ENCODE data around the gene CD46. TPM values are rescaled to one million over a fixed set of nuclear protein-coding genes. Genes with fewer than 3 reads are reported as not detected.

The CD46 gene
- total RNA-seq, 5 donors from 2014 or later (not counting 1 experiment from before 2014, with no cell fraction given) = 123 to 152 (median 145) TPM

DNA sequence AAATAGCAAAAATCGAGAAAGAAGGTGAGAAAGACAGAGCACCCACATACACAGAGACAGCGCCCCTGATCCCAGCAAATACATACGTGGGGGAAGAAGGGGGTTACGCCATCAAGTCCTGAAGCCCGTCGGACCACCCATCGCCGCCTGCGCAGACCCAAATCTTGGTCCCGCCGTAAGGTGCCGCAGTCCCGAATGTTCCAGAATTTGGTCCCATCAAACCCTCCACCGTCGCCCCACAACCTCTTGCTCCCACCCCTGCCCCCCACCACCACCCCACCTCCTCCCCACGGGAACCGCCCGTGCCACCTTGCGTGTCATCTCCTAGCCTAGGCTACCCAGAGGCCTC lies 71.7 kb downstream of the CD46 start:
- DNase-seq = no peak
- Mint-ChIP-seq H3K9me3 (no peaks in the 10 kb centered on the region), H3K4me3 (peak overlapping the region; percentile 92 to 96 (median 93)), H3K36me3 (peaks cover 30% of the 10 kb centered on the region), H3K4me1 (peaks cover 91 to 96% (median 93%) of the 10 kb centered on the region in 3 donors), H3K27ac (peak overlapping the region; percentile 98 to 99), H3K27me3 (peaks cover 2 to 4% of the 10 kb centered on the region in 2 donors)
- WGBS (ENCODE audit: insufficient coverage) = 44% methylated on average over 3 of the region's 19 CpGs
- ChIA-PET POLR2A (interaction anchor here (0.6 to 1.4 kb wide), 9 partner anchors 9 to 139 kb away, joined by 3 to 6 read pairs (median 3); no protein-coding TSS in a partner anchor), CTCF (interaction anchor here (0.5 to 3.4 kb wide), 15 partner anchors 25 to 771 kb away, joined by 3 to 44 read pairs (median 5); partner anchors contain the start of gene PFKFB2 (in 1 of the 2))
- Histone ChIP-seq H3K27ac (ENCODE audit: low read length) (peak overlapping the region; percentile 91), H3K36me3 (ENCODE audit: control insufficient read depth in 2 of 2, extremely low read depth in 1 of 2, insufficient read depth in 1 of 2, low read length in 1 of 2) (peaks cover under 1 to 16% of the 10 kb centered on the region in 2 donors), H3K4me3 (ENCODE audit: control insufficient read depth in 1 of 2, extremely low read depth in 1 of 2, low read length in 1 of 2) (peak overlapping the region; percentile 26 to 58), H3K27me3 (replicated peaks in 1 of 2; ENCODE audit: control insufficient read depth in 2 of 2, extremely low read depth in 1 of 2, insufficient read depth in 2 of 2, low read length in 1 of 2) (no peaks in the 10 kb centered on the region), H3K9me3 (no peaks in the 10 kb centered on the region), H3K4me1 (ENCODE audit: control insufficient read depth in 1 of 2, extremely low read depth in 1 of 2, insufficient read depth in 2 of 2, low read length in 2 of 2) (peaks cover 17 to 71% of the 10 kb centered on the region in 2 experiments)
- no peak for ATAC-seq (replicated peaks in 1 of 4)

DNA sequence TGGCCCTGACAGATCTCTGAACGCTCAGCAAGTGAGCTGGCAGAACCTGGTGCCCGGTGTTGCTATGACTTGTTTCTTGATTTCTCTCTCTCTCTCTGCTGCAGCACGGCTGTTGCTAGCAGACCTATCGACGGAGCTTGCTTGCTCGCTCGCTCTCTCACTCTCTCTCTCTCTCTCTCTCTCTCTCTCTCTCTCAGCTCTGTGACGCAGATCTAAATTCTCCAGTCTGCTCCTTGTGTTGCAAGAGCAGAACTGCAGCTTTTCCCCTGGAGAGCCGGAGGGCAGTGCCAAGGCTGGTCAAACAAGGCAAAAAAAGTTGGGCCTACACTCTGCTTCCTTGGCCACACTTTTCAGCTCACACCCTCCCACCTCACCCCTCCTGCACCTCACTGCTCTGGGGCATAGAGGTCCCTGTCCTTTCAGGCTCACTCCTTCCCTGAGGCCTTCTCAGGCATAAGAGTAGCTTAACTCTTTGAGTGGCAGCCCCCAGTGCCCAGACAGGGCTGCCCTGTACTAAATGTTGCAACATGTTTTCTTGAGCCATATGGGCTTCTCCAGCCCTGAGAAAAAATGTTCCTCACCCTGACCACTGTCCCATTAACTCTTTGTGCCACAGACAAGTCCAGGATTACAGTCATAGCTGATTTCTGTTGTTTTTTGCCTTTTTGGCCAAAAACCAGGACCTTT lies 72.2 kb downstream of the CD46 start:
- DNase-seq (peak; percentile 61 to 88 (median 75)), ATAC-seq (replicated peaks in 1 of 4) (peak; percentile 39 to 59 (median 54))
- Histone ChIP-seq H3K4me1 (ENCODE audit: control insufficient read depth in 1 of 2, extremely low read depth in 1 of 2, insufficient read depth in 2 of 2, low read length in 2 of 2) (peaks cover 17 to 71% of the 10 kb centered on the region in 2 experiments), H3K36me3 (ENCODE audit: control insufficient read depth in 2 of 2, extremely low read depth in 1 of 2, insufficient read depth in 1 of 2, low read length in 1 of 2) (peaks cover 0 to 11% of the 10 kb centered on the region in 2 donors), H3K27me3 (replicated peaks in 1 of 2; ENCODE audit: control insufficient read depth in 2 of 2, extremely low read depth in 1 of 2, insufficient read depth in 2 of 2, low read length in 1 of 2) (no peaks in the 10 kb centered on the region), H3K9me3 (no peaks in the 10 kb centered on the region), H3K27ac (ENCODE audit: low read length) (peak overlapping the region; percentile 91), H3K4me3 (ENCODE audit: control insufficient read depth in 1 of 2, extremely low read depth in 1 of 2, low read length in 1 of 2) (peak overlapping the region; percentile 26 to 58)
- CTCF ChIA-PET = interaction anchor here (0.5 to 3.4 kb wide), 21 partner anchors 13 to 771 kb away, joined by 3 to 44 read pairs (median 5); partner anchors contain the start of gene PFKFB2 (in 1 of the 2)
- Mint-ChIP-seq H3K9me3 (no peaks in the 10 kb centered on the region), H3K36me3 (peaks cover 26% of the 10 kb centered on the region), H3K27ac (peak overlapping the region; percentile 98 to 99), H3K4me1 (peaks cover 91 to 97% (median 95%) of the 10 kb centered on the region in 3 donors), H3K4me3 (peak overlapping the region; percentile 92 to 96 (median 93)), H3K27me3 (peaks cover 2 to 4% of the 10 kb centered on the region in 2 donors)
- POLR2A ChIA-PET = interaction anchor here (0.6 to 1.4 kb wide), 8 partner anchors 9 to 139 kb away, joined by 3 to 6 read pairs (median 4); no protein-coding TSS in a partner anchor
- 21% methylated on average over 9 of the region's 9 CpGs for WGBS (ENCODE audit: insufficient coverage)

DNA sequence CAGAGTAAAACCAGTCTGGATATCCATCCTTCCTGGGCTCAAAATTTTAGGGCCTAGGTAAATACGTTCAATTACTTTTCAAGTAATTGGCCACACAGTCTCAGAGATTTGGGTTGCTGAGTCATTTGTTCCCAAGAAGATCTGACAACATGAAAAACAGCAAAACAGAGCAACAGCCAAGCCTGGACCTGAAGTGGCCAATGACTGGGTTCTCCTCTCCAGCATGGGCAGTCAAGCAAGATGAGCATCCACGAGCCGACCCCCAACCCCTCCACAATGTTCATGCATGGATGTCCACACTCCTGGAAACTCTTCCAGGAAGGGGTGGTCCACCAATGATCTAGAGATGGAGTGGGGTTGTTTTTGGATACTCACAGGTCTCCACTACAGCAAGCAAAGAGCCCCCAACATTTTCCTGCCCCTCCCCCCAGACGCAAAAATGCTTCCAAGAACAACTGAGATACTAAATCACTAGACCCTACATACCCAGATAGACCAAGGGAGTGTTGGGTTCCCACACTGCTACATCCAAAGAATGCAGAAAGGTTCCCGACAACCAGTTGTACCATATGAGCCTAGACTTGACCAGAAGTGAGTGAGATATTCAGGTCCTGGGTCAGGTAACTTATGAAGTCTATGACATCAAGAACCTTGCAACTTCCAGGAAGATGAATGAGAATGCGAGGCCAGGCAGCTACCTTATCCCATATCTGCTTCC lies 73.0 kb downstream of the CD46 start:
- H3K4me3 Mint-ChIP-seq = peak overlapping the region; percentile 92 to 96 (median 93)
- POLR2A ChIA-PET = interaction anchor here (0.6 to 1.4 kb wide), 3 partner anchors 13 to 45 kb away, joined by 3 to 6 read pairs (median 3); no protein-coding TSS in a partner anchor
- Histone ChIP-seq H3K36me3 (ENCODE audit: control insufficient read depth in 2 of 2, extremely low read depth in 1 of 2, insufficient read depth in 1 of 2, low read length in 1 of 2) (peaks cover 0 to 4% of the 10 kb centered on the region in 2 donors), H3K4me3 (ENCODE audit: control insufficient read depth in 1 of 2, extremely low read depth in 1 of 2, low read length in 1 of 2) (peak overlapping the region; percentile 34 to 44), H3K27ac (ENCODE audit: low read length) (peak overlapping the region; percentile 91), H3K27me3 (replicated peaks in 1 of 2; ENCODE audit: control insufficient read depth in 2 of 2, extremely low read depth in 1 of 2, insufficient read depth in 2 of 2, low read length in 1 of 2) (no peaks in the 10 kb centered on the region), H3K9me3 (no peaks in the 10 kb centered on the region), H3K4me1 (ENCODE audit: control insufficient read depth in 1 of 2, extremely low read depth in 1 of 2, insufficient read depth in 2 of 2, low read length in 2 of 2) (peaks cover 17 to 71% of the 10 kb centered on the region in 2 experiments)
- peaks cover 20% of the 10 kb centered on the region for H3K36me3 Mint-ChIP-seq
- peaks cover 93 to 96% (median 94%) of the 10 kb centered on the region in 3 donors for H3K4me1 Mint-ChIP-seq
- ATAC-seq (replicated peaks in 1 of 4) (no peak), DNase-seq (no peak)
- CTCF ChIA-PET = interaction anchor here (0.6 to 3.4 kb wide), 10 partner anchors 26 to 772 kb away, joined by 4 to 44 read pairs (median 4); partner anchors contain the start of gene PFKFB2 (in 1 of the 2)
- H3K9me3 Mint-ChIP-seq = no peaks in the 10 kb centered on the region
- H3K27me3 Mint-ChIP-seq = peaks cover 2 to 4% of the 10 kb centered on the region in 2 donors
- peak overlapping the region; percentile 98 to 99 for H3K27ac Mint-ChIP-seq
- WGBS (ENCODE audit: insufficient coverage) = 91% methylated on average over 4 of the region's 6 CpGs

DNA sequence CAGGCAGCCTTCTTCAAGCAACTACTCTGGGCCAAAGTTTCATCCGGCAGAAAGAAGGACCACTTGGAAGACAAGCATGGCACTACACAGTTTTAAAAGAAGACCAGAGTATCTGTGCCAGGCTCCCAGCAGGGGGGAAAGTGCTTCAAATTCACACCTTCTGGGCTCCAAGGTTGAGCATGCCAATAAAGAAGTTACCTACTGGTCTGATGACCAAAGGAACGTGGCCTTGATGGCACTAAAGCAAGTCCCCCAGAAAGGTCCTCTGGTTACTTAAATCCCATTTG lies 73.5 kb downstream of the CD46 start:
- Mint-ChIP-seq H3K27me3 (peaks cover 2 to 4% of the 10 kb centered on the region in 2 donors), H3K4me1 (peaks cover 93 to 96% (median 94%) of the 10 kb centered on the region in 3 donors), H3K9me3 (no peaks in the 10 kb centered on the region), H3K27ac (peak overlapping the region; percentile 98 to 99), H3K4me3 (peak overlapping the region; percentile 92 to 96 (median 93)), H3K36me3 (peaks cover 17% of the 10 kb centered on the region)
- DNase-seq (no peak), ATAC-seq (replicated peaks in 1 of 4) (no peak)
- peak overlapping the region; percentile 34 to 44 for H3K4me3 ChIP-seq (ENCODE audit: control insufficient read depth in 1 of 2, extremely low read depth in 1 of 2, low read length in 1 of 2)
- no peaks in the 10 kb centered on the region for H3K27me3 ChIP-seq (replicated peaks in 1 of 2; ENCODE audit: control insufficient read depth in 2 of 2, extremely low read depth in 1 of 2, insufficient read depth in 2 of 2, low read length in 1 of 2)
- CTCF ChIA-PET = interaction anchor here in 1 of 2 donors (1.0 to 3.4 kb wide), 6 partner anchors 28 to 138 kb away, joined by 4 to 44 read pairs (median 8); no protein-coding TSS in a partner anchor
- H3K9me3 ChIP-seq = no peaks in the 10 kb centered on the region
- POLR2A ChIA-PET = interaction anchor here in 1 of 2 donors (0.6 to 1.0 kb wide), 2 partner anchors 12 to 42 kb away, joined by 3 read pairs; no protein-coding TSS in a partner anchor
- H3K4me1 ChIP-seq (ENCODE audit: control insufficient read depth in 1 of 2, extremely low read depth in 1 of 2, insufficient read depth in 2 of 2, low read length in 2 of 2) = peaks cover 17 to 70% of the 10 kb centered on the region in 2 experiments
- peak overlapping the region; percentile 91 for H3K27ac ChIP-seq (ENCODE audit: low read length)
- peaks cover 0 to under 1% of the 10 kb centered on the region in 2 donors for H3K36me3 ChIP-seq (ENCODE audit: control insufficient read depth in 2 of 2, extremely low read depth in 1 of 2, insufficient read depth in 1 of 2, low read length in 1 of 2)
- 91% methylated on average over 2 of the region's 2 CpGs for WGBS (ENCODE audit: insufficient coverage)

- Histone ChIP-seq H3K4me3 (ENCODE audit: control insufficient read depth in 1 of 2, extremely low read depth in 1 of 2, low read length in 1 of 2) (peak overlapping the region; percentile 34 to 44), H3K36me3 (ENCODE audit: control insufficient read depth in 2 of 2, extremely low read depth in 1 of 2, insufficient read depth in 1 of 2, low read length in 1 of 2) (no peaks in the 10 kb centered on the region), H3K27ac (ENCODE audit: low read length) (peak overlapping the region; percentile 91), H3K4me1 (ENCODE audit: control insufficient read depth in 1 of 2, extremely low read depth in 1 of 2, insufficient read depth in 2 of 2, low read length in 2 of 2) (peaks cover 17 to 69% of the 10 kb centered on the region in 2 experiments), H3K27me3 (replicated peaks in 1 of 2; ENCODE audit: control insufficient read depth in 2 of 2, extremely low read depth in 1 of 2, insufficient read depth in 2 of 2, low read length in 1 of 2) (no peaks in the 10 kb centered on the region), H3K9me3 (no peaks in the 10 kb centered on the region)
- DNase-seq = peak; percentile 47 to 92 (median 86)
- Mint-ChIP-seq H3K36me3 (peaks cover 13% of the 10 kb centered on the region), H3K27me3 (peaks cover 2 to 4% of the 10 kb centered on the region in 2 donors), H3K27ac (peak overlapping the region; percentile 98 to 99), H3K4me3 (peak overlapping the region; percentile 92 to 96 (median 93)), H3K9me3 (no peaks in the 10 kb centered on the region), H3K4me1 (peaks cover 93 to 96% (median 94%) of the 10 kb centered on the region in 3 donors)
- ChIA-PET CTCF (interaction anchor here (1.0 to 2.5 kb wide), 8 partner anchors 28 to 137 kb away, joined by 3 to 28 read pairs (median 8); no protein-coding TSS in a partner anchor), POLR2A (interaction anchor here in 1 of 2 donors (0.5 to 1.0 kb wide), 3 partner anchors 12 to 42 kb away, joined by 3 to 4 read pairs (median 3); no protein-coding TSS in a partner anchor)
- ATAC-seq (replicated peaks in 1 of 4) = peak; percentile 70 to 81 (median 71)
- 0% methylated on average over 10 of the region's 18 CpGs for WGBS (ENCODE audit: insufficient coverage)
Observed at GRCh38 chr1:207825719-207826556, 74.1 kb downstream of the CD46 start.

Data from T-cell (primary cell).